Osteocyte (in vitro differentiated cells): Measurements from ENCODE around the gene TOM1. TPM values are rescaled to one million over a fixed set of nuclear protein-coding genes. Genes with fewer than 3 reads are reported as not detected.

Experiments used
- DNase-seq: peaks from one replicate; pipeline ENCODE4 v3.0.0; 2021; ENCODE audit warnings: mixed read lengths; ENCODE audit not compliant: unreplicated experiment; ENCODE audit errors: extremely low spot score
- H3K27ac Mint-ChIP-seq: one replicate; pipeline ENCODE4 v1.8.0; 2021; ENCODE audit warnings: mild to moderate bottlenecking, mixed read lengths; ENCODE audit not compliant: unreplicated experiment
- H3K27me3 Mint-ChIP-seq: one replicate; pipeline ENCODE4 v1.8.0; 2021; ENCODE audit warnings: mixed read lengths; ENCODE audit not compliant: unreplicated experiment
- H3K36me3 Mint-ChIP-seq: one replicate; pipeline ENCODE4 v1.8.0; 2021; ENCODE audit warnings: mixed read lengths; ENCODE audit not compliant: unreplicated experiment
- H3K4me1 Mint-ChIP-seq: one replicate; pipeline ENCODE4 v1.8.0; 2021; ENCODE audit warnings: mixed read lengths; ENCODE audit not compliant: unreplicated experiment
- H3K4me3 Mint-ChIP-seq: one replicate; pipeline ENCODE4 v1.8.0; 2021; ENCODE audit warnings: mild to moderate bottlenecking, moderate library complexity, mixed read lengths; ENCODE audit not compliant: unreplicated experiment
- H3K9me3 Mint-ChIP-seq: one replicate; pipeline ENCODE4 v1.8.0; 2021; ENCODE audit warnings: mixed read lengths; ENCODE audit not compliant: unreplicated experiment
- total RNA-seq: library from RNA; stranded (reverse); gene quantifications from 2 replicates; pipeline ENCODE4 v1.2.1, GENCODE V29; 2021
- TF ChIP-seq, protein P1 (sequence below): fragments of 200-600 bp; sonication (generic); IDR thresholded peaks from 2 replicates; pipeline ENCODE4 v1.5.0; 2021; ENCODE audit warnings: antibody characterized with exemption, mild to moderate bottlenecking, moderate library complexity

The TOM1 gene
- total RNA-seq, 1 donor from 2014 or later, result 55.5 TPM

- no peak overlapping the region for H3K4me3 Mint-ChIP-seq
- no peaks in the 10 kb centered on the region for H3K27me3 Mint-ChIP-seq
- DNase-seq, result no peak
- H3K36me3 Mint-ChIP-seq, result no peaks in the 10 kb centered on the region
- H3K4me1 Mint-ChIP-seq, result peaks cover 41% of the 10 kb centered on the region
- H3K27ac Mint-ChIP-seq, result peak overlapping the region; percentile 55
- no peaks in the 10 kb centered on the region for H3K9me3 Mint-ChIP-seq
- TF ChIP-seq, protein P1, sequence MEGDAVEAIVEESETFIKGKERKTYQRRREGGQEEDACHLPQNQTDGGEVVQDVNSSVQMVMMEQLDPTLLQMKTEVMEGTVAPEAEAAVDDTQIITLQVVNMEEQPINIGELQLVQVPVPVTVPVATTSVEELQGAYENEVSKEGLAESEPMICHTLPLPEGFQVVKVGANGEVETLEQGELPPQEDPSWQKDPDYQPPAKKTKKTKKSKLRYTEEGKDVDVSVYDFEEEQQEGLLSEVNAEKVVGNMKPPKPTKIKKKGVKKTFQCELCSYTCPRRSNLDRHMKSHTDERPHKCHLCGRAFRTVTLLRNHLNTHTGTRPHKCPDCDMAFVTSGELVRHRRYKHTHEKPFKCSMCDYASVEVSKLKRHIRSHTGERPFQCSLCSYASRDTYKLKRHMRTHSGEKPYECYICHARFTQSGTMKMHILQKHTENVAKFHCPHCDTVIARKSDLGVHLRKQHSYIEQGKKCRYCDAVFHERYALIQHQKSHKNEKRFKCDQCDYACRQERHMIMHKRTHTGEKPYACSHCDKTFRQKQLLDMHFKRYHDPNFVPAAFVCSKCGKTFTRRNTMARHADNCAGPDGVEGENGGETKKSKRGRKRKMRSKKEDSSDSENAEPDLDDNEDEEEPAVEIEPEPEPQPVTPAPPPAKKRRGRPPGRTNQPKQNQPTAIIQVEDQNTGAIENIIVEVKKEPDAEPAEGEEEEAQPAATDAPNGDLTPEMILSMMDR, result no peak
Measured at GRCh38 chr22:35375526-35375925, 75.8 kb downstream of the TOM1 start.

GRCh38 chr22:35376728-35377472, 77.2 kb downstream of the TOM1 start:
- H3K27me3 Mint-ChIP-seq, result no peaks in the 10 kb centered on the region
- H3K36me3 Mint-ChIP-seq, result no peaks in the 10 kb centered on the region
- peak overlapping the region; percentile 33 for H3K4me3 Mint-ChIP-seq
- DNase-seq, result peak; percentile 94
- TF ChIP-seq, protein P1, result no peak
- H3K27ac Mint-ChIP-seq, result peak overlapping the region; percentile 96
- H3K4me1 Mint-ChIP-seq, result peaks cover 49% of the 10 kb centered on the region
- H3K9me3 Mint-ChIP-seq, result no peaks in the 10 kb centered on the region

GRCh38 chr22:35377735-35378134, 78.0 kb downstream of the TOM1 start:
- no peaks in the 10 kb centered on the region for H3K36me3 Mint-ChIP-seq
- peaks cover 46% of the 10 kb centered on the region for H3K4me1 Mint-ChIP-seq
- no peak overlapping the region for H3K4me3 Mint-ChIP-seq
- H3K9me3 Mint-ChIP-seq, result no peaks in the 10 kb centered on the region
- H3K27me3 Mint-ChIP-seq, result no peaks in the 10 kb centered on the region
- TF ChIP-seq, protein P1, result no peak
- no peak for DNase-seq
- peak overlapping the region; percentile 96 for H3K27ac Mint-ChIP-seq

GRCh38 chr22:35378621-35379020, 78.9 kb downstream of the TOM1 start:
- H3K9me3 Mint-ChIP-seq, result no peaks in the 10 kb centered on the region

More at GRCh38 chr22:35378621-35379020, 78.9 kb downstream of the TOM1 start:
- Mint-ChIP-seq H3K27ac (peak overlapping the region; percentile 1), H3K27me3 (no peaks in the 10 kb centered on the region), H3K36me3 (peaks cover 2% of the 10 kb centered on the region), H3K4me1 (peaks cover 46% of the 10 kb centered on the region), H3K4me3 (no peak overlapping the region)
- TF ChIP-seq, protein P1, result no peak
- DNase-seq, result no peak
